Measurements from ENCODE around the gene TTC16.
A peak's percentile ranks its signal among the peaks of the same experiment; 100 is the strongest.
"Not testable (repeated sequence)": the region's sequence is repeated elsewhere in the genome, so short reads cannot be mapped to it uniquely, and the experiment has no call there.

Gene TTC16

DNA sequence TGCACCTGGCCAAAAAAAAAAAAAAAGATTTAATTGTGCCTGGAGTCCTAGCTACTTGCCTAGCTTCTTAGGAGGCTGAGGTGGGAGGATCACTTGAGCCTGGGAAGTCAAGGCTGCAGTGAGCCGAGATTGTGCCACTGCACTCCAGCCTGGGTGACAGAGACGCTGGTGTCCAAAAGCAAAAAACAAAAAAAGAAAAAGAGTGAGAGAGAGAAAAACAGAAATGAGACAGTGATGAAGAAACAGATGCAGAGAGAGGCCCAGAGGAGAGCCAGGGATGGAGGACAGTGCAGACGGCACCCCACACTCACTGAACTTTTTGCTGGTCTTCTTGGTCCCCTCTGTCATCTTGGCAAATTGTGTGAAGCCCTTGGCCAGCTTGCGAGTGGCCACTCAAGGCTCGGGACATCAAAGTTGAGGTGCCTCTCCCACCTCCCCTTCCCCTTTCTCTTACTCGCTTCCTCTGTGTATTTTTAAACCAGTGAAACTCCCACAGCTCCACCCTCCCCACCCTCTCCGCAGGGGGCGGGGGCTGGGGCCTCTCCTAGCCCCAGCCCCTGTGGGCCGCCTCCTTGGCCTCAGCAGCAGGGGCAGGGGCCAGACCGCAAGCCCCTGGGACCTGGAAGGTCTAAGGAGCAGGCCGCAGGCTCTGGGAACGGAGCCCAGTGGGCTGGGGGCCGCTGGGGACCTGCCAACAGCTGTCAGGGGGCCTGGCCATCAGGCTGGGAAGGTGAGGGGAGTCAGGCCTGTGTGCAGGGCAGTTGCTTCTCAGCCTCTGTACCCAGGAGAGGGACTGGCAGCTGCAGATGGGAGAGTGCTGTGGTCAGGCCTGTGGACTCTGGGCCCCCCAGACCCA is 62.6 kb downstream of the TTC16 start, which contains the start of gene SH2D3C:
SH2D3C (minus strand) TSS at position 387 of the 856 bp plus-strand sequence; CDS start at position 348, 39 bp downstream.
- peaks cover 8% of the 10 kb centered on the region for H3K36me3 Mint-ChIP-seq
- peak within 1 kb of the TSS; percentile 90 for H3K27ac Mint-ChIP-seq
- peak; percentile 54 for ATAC-seq (ENCODE audit: low read depth)
- peaks cover 22% of the 10 kb centered on the region for H3K4me1 Mint-ChIP-seq
- peak within 1 kb of the TSS; percentile 98 for H3K4me3 Mint-ChIP-seq
- H3K27me3 Mint-ChIP-seq: no peaks in the 10 kb centered on the region
- no peak for DNase-seq (ENCODE audit: low spot score in 2 of 2)
- no peaks in the 10 kb centered on the region for H3K9me3 Mint-ChIP-seq

DNA sequence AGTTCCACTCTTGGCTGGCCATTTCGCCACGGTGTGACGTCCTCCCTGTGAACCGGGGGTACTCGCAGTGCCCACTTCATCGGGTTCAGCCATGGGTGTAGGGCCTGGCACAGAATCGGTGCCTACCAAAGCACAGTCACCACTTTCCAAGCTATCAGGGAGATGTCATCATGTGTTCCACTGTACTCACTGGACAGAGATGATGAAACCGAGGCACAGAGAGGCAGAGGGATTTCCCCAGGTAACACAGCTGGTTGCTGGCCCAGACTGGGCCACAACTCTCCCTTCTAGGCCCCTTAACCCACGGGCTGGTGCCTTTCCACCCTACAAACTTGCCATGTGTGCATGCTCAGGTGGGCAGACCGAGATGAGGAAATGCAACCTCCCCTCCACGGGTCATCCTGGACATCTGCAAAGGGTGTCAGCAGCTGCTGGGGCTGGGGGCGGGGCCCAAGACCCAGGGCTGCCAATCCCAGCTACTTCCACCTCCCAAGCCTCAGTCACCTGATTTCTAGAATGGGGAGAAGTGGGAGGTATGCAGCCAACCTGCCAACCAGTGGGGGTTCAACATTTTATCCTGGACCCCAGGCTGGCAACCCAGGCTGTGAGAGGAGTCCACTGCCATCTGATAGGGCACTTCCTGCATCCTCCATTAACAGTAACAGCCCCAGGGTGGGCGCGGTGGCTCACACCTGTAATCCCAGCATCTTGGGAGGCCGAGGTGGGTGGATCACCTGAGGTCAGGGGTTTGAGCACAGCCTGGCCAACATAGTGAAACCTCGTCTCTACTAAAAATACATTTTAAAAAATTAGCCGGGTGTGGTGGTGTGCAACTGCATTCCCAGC is 63.5 kb downstream of the TTC16 start:
- Mint-ChIP-seq H3K27ac (peak overlapping the region; percentile 90), H3K36me3 (peaks cover 3% of the 10 kb centered on the region), H3K4me3 (peak overlapping the region; percentile 98), H3K9me3 (no peaks in the 10 kb centered on the region), H3K27me3 (no peaks in the 10 kb centered on the region), H3K4me1 (peaks cover 23% of the 10 kb centered on the region)
- DNase-seq (ENCODE audit: low spot score in 2 of 2) (no peak), ATAC-seq (ENCODE audit: low read depth) (peak; percentile 37)

DNA sequence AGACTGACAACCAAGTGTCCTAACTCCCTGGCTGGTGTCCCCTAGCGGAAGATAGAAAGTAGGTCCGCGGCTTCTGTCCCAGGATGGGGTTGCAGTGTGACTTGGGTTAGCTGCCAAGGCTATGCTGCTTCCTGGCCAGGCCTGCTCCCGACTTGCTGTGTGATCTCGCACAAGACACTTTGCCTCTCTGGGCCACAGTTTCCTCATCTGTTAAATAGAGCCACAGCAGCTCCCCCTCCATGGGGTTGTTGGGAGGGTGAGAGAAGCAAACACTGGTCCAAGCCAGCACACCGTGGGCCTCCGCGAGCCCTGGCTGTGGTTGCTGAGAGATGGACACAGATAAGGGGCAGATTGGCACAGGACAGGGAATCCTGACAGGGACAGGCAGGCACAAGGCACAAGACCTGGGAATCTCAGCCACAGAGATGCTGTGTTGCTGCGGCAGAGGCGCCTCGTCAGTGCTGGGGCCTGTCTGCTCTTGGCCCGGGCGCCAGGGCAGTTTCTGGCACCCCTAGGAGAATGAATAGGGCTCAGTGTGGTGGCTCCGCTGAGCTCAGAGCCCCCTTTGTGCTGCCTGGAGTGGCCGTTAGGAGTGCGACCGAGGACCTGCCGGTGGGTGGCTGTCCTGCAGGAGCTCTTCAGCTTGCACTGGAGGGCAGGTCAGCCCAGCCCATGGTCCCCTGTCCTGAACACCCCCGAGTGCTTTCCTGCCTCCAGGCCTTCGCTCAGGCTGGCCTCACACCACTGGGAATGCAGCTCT is 64.4 kb downstream of the TTC16 start:
- H3K36me3 Mint-ChIP-seq: peaks cover 3% of the 10 kb centered on the region
- ATAC-seq (ENCODE audit: low read depth): no peak
- peak overlapping the region; percentile 90 for H3K27ac Mint-ChIP-seq
- no peaks in the 10 kb centered on the region for H3K9me3 Mint-ChIP-seq
- no peaks in the 10 kb centered on the region for H3K27me3 Mint-ChIP-seq
- peaks cover 29% of the 10 kb centered on the region for H3K4me1 Mint-ChIP-seq
- H3K4me3 Mint-ChIP-seq: no peak overlapping the region
- no peak for DNase-seq (ENCODE audit: low spot score in 2 of 2)

DNA sequence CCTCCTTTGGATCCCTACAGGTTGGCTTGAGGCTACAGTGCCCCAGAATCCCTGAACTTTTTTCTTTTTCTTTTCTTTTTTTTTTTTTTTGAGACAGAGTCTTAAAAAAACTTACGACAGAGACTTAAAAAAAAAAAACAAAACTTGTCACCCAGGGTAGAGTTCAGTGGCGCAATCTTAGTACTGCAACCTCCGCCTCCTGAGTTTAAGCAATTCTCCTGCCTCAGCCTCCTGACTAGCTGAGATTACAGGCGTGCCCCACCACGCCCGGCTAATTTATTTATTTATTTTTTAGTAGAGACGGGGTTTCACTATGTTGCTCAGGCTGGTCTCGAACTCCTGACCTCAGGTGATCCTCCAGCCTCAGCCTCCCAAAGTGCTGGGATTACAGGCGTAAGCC is 65.0 kb downstream of the TTC16 start:
- H3K27ac Mint-ChIP-seq: peak overlapping the region; percentile 79
- peaks cover 29% of the 10 kb centered on the region for H3K4me1 Mint-ChIP-seq
- not testable (repeated sequence) for DNase-seq (ENCODE audit: low spot score in 2 of 2); ATAC-seq (ENCODE audit: low read depth); H3K9me3 Mint-ChIP-seq; H3K36me3 Mint-ChIP-seq; H3K27me3 Mint-ChIP-seq; H3K4me3 Mint-ChIP-seq
